ENCODE data around the gene SIPA1L3. TPM values are rescaled to one million over a fixed set of nuclear protein-coding genes. Genes with fewer than 3 reads are reported as not detected.

Gene SIPA1L3
- total RNA-seq, 4 donors from 2014 or later: 4.1 to 18.7 (median 6.1) TPM

GRCh38 chr19:38049105-38049649, 142.2 kb downstream of the SIPA1L3 start:
- no peak overlapping the region for H3K27ac ChIP-seq

GRCh38 chr19:38055010-38055409, 148.0 kb downstream of the SIPA1L3 start:
- Histone ChIP-seq H3K27ac (no peak overlapping the region), H3K4me3 (no peak overlapping the region), H3K27me3 (no peaks in the 10 kb centered on the region), H3K36me3 (no peaks in the 10 kb centered on the region), H3K9me3 (no peaks in the 10 kb centered on the region), H3K4me1 (peaks cover 0 to 6% of the 10 kb centered on the region in 2 donors)
- TF ChIP-seq CTCF (IDR thresholded peaks at IDR 0.05 in 4 of 5, conservative IDR thresholded peaks at IDR 0.05 in 1 of 5) (no peak), POLR2A (IDR thresholded peaks at IDR 0.05) (no peak)
- DNase-seq (no peak), ATAC-seq (no peak)
- in situ Hi-C loops (cut with MboI; ENCODE audit: low sequenced_read_pairs in 4 of 4) (no loop called here), intact Hi-C loops (cut with DNase I; ENCODE audit: low total_unique reads) (no loop called here)

More at GRCh38 chr19:38049105-38049649, 142.2 kb downstream of the SIPA1L3 start:
- intact Hi-C loops (cut with DNase I; ENCODE audit: low total_unique reads): no loop called here
- DNase-seq (no peak), ATAC-seq (no peak)
- Histone ChIP-seq H3K36me3 (no peaks in the 10 kb centered on the region), H3K9me3 (no peaks in the 10 kb centered on the region), H3K27me3 (no peaks in the 10 kb centered on the region), H3K4me1 (no peaks in the 10 kb centered on the region), H3K4me3 (no peak overlapping the region)
- TF ChIP-seq CTCF (IDR thresholded peaks at IDR 0.05 in 4 of 5, conservative IDR thresholded peaks at IDR 0.05 in 1 of 5) (no peak), POLR2A (IDR thresholded peaks at IDR 0.05) (no peak)
- in situ Hi-C loops (cut with MboI; ENCODE audit: low sequenced_read_pairs in 4 of 4): no loop called here

DNA sequence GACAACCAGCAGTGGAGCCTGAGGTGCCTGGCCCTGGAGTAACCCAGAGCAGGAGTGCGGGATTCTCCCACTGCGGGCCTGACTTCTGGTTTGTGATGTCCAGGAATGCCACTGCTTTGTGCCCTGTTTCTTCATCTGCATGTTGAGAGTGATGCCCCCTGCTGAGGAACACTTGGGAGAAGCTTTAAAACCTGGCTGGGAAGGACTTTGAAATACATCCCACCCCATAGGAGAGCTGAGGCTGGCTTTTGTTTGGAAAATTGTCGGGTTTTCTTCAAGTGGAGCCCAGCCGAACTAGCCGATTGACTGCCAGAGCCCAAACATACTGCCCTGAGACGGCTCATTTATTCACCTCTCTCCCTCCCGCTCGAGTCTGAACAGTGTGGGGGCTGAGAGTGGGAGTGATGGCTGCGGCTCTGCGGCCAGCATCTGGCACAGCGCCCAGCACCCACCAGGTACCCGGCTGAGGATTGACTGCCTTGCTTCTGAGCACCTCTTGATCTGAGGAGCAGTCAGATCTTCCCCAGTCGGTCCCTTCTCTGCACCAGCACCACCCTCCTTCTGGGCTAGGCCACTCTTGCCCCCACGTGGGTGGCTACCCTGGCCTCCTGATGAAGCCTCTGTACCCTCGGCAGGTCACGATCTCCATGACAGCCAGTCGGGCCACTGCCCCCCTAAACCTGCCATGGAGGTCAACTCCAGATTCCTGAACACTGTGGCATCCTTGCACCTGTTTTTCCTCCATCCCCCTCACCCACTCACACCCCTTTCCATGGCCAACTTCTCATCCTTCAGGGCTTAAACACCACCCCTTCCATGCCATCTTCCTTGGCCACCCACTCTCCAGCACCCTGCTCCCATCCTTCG, 148.9 kb downstream of the SIPA1L3 start:
- no peaks in the 10 kb centered on the region for H3K9me3 ChIP-seq
- no peaks in the 10 kb centered on the region for H3K36me3 ChIP-seq
- in situ Hi-C loops (cut with MboI; ENCODE audit: low sequenced_read_pairs in 4 of 4) (no loop called here), intact Hi-C loops (cut with DNase I; ENCODE audit: low total_unique reads) (no loop called here)
- H3K27me3 ChIP-seq: no peaks in the 10 kb centered on the region
- ATAC-seq (no peak), DNase-seq (no peak)
- H3K4me3 ChIP-seq: no peak overlapping the region
- H3K27ac ChIP-seq: no peak overlapping the region
- H3K4me1 ChIP-seq: peaks cover 0 to 6% of the 10 kb centered on the region in 2 donors
- no peak for TF ChIP-seq POLR2A (IDR thresholded peaks at IDR 0.05)
- TF ChIP-seq CTCF (IDR thresholded peaks at IDR 0.05 in 4 of 5, conservative IDR thresholded peaks at IDR 0.05 in 1 of 5): no peak

DNA sequence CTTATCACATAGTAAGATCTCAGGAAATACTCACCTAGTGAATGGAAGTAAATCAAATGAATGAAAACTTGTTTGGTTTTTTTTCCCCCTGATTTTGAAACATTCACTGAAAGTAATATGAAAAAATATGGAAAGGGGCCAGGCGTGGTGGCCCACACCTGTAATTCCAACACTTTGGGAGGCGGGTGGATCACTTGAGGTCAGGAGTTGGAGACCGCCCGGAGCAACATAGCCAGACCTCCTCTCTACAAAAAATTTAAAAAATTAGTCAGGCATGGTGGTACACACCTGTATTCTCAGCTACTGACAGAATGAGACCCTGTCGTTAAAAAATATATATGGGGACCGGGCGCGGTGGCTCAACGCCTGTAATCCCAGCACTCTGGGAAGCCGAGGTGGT, 149.6 kb downstream of the SIPA1L3 start:
- Histone ChIP-seq H3K36me3 (no peaks in the 10 kb centered on the region), H3K4me3 (no peak overlapping the region), H3K27ac (no peak overlapping the region), H3K27me3 (no peaks in the 10 kb centered on the region), H3K4me1 (peaks cover 0 to 6% of the 10 kb centered on the region in 2 donors), H3K9me3 (no peaks in the 10 kb centered on the region)
- intact Hi-C loops (cut with DNase I; ENCODE audit: low total_unique reads) (no loop called here), in situ Hi-C loops (cut with MboI; ENCODE audit: low sequenced_read_pairs in 4 of 4) (no loop called here)
- ATAC-seq (no peak), DNase-seq (no peak)
- TF ChIP-seq POLR2A (IDR thresholded peaks at IDR 0.05): no peak

DNA sequence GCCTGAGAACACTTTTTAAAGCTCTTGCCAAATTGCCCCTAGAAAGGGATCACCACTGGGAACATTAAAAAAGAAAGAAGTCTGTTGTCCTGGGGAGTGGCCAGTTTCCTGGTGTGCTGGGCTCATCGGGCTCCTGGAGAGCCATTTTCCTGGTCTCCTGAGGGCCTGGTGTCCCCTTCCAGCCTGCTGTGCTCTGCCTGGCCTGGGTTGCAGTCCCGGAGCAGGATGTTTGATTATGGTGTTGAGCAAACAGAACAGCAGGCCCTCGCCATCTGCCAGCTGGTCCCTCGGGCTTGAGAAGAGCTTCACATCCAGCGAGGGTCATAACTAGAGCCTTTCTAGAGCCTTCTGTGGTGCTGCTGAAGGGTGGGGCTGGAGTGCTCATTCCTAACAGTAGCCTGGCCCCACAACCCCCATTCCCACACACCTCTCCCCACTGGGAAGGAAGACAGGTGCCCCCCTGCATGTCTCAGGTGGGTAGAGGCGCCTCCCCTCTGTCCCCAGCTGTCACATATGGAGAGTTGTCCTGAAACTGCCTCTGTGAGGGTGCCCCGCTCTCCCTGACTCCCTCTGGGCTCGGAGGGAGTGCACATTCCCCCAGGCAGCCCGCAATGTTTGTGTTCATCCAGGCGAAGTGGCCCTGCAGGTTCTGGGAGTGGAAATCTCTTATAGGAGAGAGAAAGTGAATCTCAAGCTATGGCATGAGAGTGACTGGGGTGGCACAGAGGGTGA, 151.1 kb downstream of the SIPA1L3 start:
- in situ Hi-C loops (cut with MboI; ENCODE audit: low sequenced_read_pairs in 4 of 4): no loop called here
- peaks cover 0 to 10% of the 10 kb centered on the region in 2 donors for H3K4me1 ChIP-seq
- TF ChIP-seq POLR2A (IDR thresholded peaks at IDR 0.05) (no peak), CTCF (IDR thresholded peaks at IDR 0.05 in 4 of 5, conservative IDR thresholded peaks at IDR 0.05 in 1 of 5) (no peak)
- no peaks in the 10 kb centered on the region for H3K27me3 ChIP-seq
- H3K9me3 ChIP-seq: no peaks in the 10 kb centered on the region
- DNase-seq (no peak), ATAC-seq (no peak)
- intact Hi-C loops (cut with DNase I; ENCODE audit: low total_unique reads): no loop called here
- H3K4me3 ChIP-seq: no peak overlapping the region
- H3K36me3 ChIP-seq: no peaks in the 10 kb centered on the region
- no peak overlapping the region for H3K27ac ChIP-seq
